H9 (cell line): ENCODE data around the gene HOXD8. TPM values are rescaled to one million over a fixed set of nuclear protein-coding genes. Genes with fewer than 3 reads are reported as not detected.

Source experiments
- DNase-seq: peaks from one replicate; pipeline ENCODE4 v3.0.0-alpha.2; 2017
- H2AFZ ChIP-seq: one replicate; pipeline ENCODE4 v1.6.1; 2013; ENCODE audit warnings: mild to moderate bottlenecking, low read length, control low read depth, moderate library complexity
- H2AK5ac ChIP-seq: 2 replicates; pipeline ENCODE4 v1.6.1; 2013; ENCODE audit warnings: low read length, control low read depth, mixed read lengths; ENCODE audit not compliant: insufficient read length
- H2BK120ac ChIP-seq: one replicate; pipeline ENCODE4 v1.6.1; 2013; ENCODE audit warnings: low read depth, mild to moderate bottlenecking, low read length, control low read depth, inconsistent platforms; ENCODE audit not compliant: poor library complexity, severe bottlenecking
- H2BK12ac ChIP-seq: 2 replicates; pipeline ENCODE4 v1.6.1; 2013; ENCODE audit warnings: low read length, control low read depth, mixed read lengths, low read depth; ENCODE audit not compliant: insufficient read length
- H2BK15ac ChIP-seq: 2 replicates; pipeline ENCODE4 v1.6.1; 2013; ENCODE audit warnings: low read depth, low read length, control low read depth
- H2BK20ac ChIP-seq: one replicate; pipeline ENCODE4 v1.6.1; 2013; ENCODE audit warnings: low read depth, mild to moderate bottlenecking, low read length, control low read depth, inconsistent platforms; ENCODE audit not compliant: poor library complexity, severe bottlenecking
- H2BK5ac ChIP-seq: 2 replicates; pipeline ENCODE4 v1.6.1; 2013; ENCODE audit warnings: low read length, control low read depth, mixed read lengths; ENCODE audit not compliant: insufficient read length
- H3K14ac ChIP-seq: 2 replicates; pipeline ENCODE4 v1.6.1; 2013; ENCODE audit warnings: low read length, control low read depth; ENCODE audit not compliant: insufficient read depth
- H3K18ac ChIP-seq: 2 replicates; pipeline ENCODE4 v1.6.1; 2013; ENCODE audit warnings: low read depth, mild to moderate bottlenecking, mixed read lengths, low read length, control low read depth; ENCODE audit not compliant: insufficient read length
- H3K23ac ChIP-seq: 2 replicates; pipeline ENCODE4 v1.6.1; 2013; ENCODE audit warnings: low read length, control low read depth, mixed read lengths, low read depth; ENCODE audit not compliant: insufficient read length
- H3K23me2 ChIP-seq: 2 replicates; pipeline ENCODE4 v1.6.1; 2013; ENCODE audit warnings: low read depth, mild to moderate bottlenecking, mixed read lengths, low read length, control low read depth; ENCODE audit not compliant: insufficient read length, poor library complexity, severe bottlenecking
- H3K27ac ChIP-seq: 2 replicates; pipeline ENCODE4 v1.5.1; 2013; ENCODE audit warnings: low read length, control low read depth, mixed read lengths, low read depth; ENCODE audit not compliant: insufficient read length
- H3K27me3 ChIP-seq: 2 replicates; pipeline ENCODE4 v1.6.1; 2013; ENCODE audit warnings: low read length, control low read depth, inconsistent platforms; ENCODE audit not compliant: insufficient read depth
- H3K4ac ChIP-seq: 2 replicates; pipeline ENCODE4 v1.6.1; 2013; ENCODE audit warnings: low read depth, mild to moderate bottlenecking, control low read depth, inconsistent platforms, low read length, moderate library complexity
- H3K4me1 ChIP-seq: 2 replicates; pipeline ENCODE4 v1.6.1; 2013; ENCODE audit warnings: low read length, control low read depth, inconsistent platforms; ENCODE audit not compliant: insufficient read depth
- H3K4me2 ChIP-seq: 2 replicates; pipeline ENCODE4 v1.6.1; 2013; ENCODE audit warnings: low read length, control low read depth, mixed read lengths; ENCODE audit not compliant: insufficient read length, insufficient read depth
- H3K56ac ChIP-seq: 2 replicates; pipeline ENCODE4 v1.6.1; 2013; ENCODE audit warnings: low read depth, mild to moderate bottlenecking, mixed read lengths, low read length, control low read depth; ENCODE audit not compliant: insufficient read length
- H3K79me1 ChIP-seq: 2 replicates; pipeline ENCODE4 v1.6.1; 2013; ENCODE audit warnings: low read depth, mild to moderate bottlenecking, moderate library complexity, low read length, control low read depth, inconsistent platforms; ENCODE audit not compliant: insufficient read depth, poor library complexity, severe bottlenecking
- H3K79me2 ChIP-seq: 2 replicates; pipeline ENCODE4 v1.6.1; 2013; ENCODE audit warnings: low read length, control low read depth, inconsistent platforms; ENCODE audit not compliant: insufficient read depth
- H3K9ac ChIP-seq: 2 replicates; pipeline ENCODE4 v1.6.1; 2013; ENCODE audit warnings: low read length, control low read depth, mixed read lengths; ENCODE audit not compliant: insufficient read length; ENCODE audit errors: extremely low read depth
- H3K9me3 ChIP-seq: one replicate; pipeline ENCODE4 v1.6.1; 2013; ENCODE audit warnings: low read depth, low read length, inconsistent platforms; ENCODE audit not compliant: control insufficient read depth
- H3T11ph ChIP-seq: one replicate; pipeline ENCODE4 v1.6.1; 2013; ENCODE audit warnings: mild to moderate bottlenecking, low read length, control low read depth, inconsistent platforms
- H4K20me1 ChIP-seq: one replicate; pipeline ENCODE4 v1.6.1; 2013; ENCODE audit not compliant: control insufficient read depth, insufficient read length, insufficient read depth
- H4K5ac ChIP-seq: 2 replicates; pipeline ENCODE4 v1.6.1; 2013; ENCODE audit warnings: low read depth, mild to moderate bottlenecking, mixed read lengths, low read length, control low read depth; ENCODE audit not compliant: insufficient read length
- H4K8ac ChIP-seq: replicated peaks from 2 replicates; pipeline ENCODE4 v1.6.1; 2013; ENCODE audit warnings: low read length, control low read depth, mixed read lengths, low read depth; ENCODE audit not compliant: insufficient read length
- H4K91ac ChIP-seq: 2 replicates; pipeline ENCODE4 v1.6.1; 2013; ENCODE audit warnings: low read depth, mild to moderate bottlenecking, moderate library complexity, mixed read lengths, low read length, control low read depth; ENCODE audit not compliant: insufficient read length
- H3K27ac Mint-ChIP-seq, 3 experiments: 2 replicates in 2 of 3; 3 replicates in 1 of 3; pipeline ENCODE4 v1.8.0; 2020 to 2021; ENCODE audit warnings: mixed read lengths in 3 of 3, mild to moderate bottlenecking in 1 of 3, moderate library complexity in 1 of 3
- H3K27me3 Mint-ChIP-seq: 2 replicates; pipeline ENCODE4 v1.8.0; 2021; ENCODE audit warnings: low read depth, mild to moderate bottlenecking, moderate library complexity, mixed read lengths
- H3K36me3 Mint-ChIP-seq, 3 experiments: 2 replicates in 2 of 3; 3 replicates in 1 of 3; pipeline ENCODE4 v1.8.0; 2020 to 2021; ENCODE audit warnings: low read depth in 3 of 3, mixed read lengths in 3 of 3; ENCODE audit not compliant: insufficient read depth in 1 of 3
- H3K4me1 Mint-ChIP-seq, 2 experiments: 2 replicates each; pipeline ENCODE4 v1.8.0; 2020; ENCODE audit warnings: mixed read lengths in 2 of 2
- H3K4me3 Mint-ChIP-seq, 2 experiments: 2 replicates in 1 of 2; 3 replicates in 1 of 2; pipeline ENCODE4 v1.8.0; 2020 to 2021; ENCODE audit warnings: mild to moderate bottlenecking in 2 of 2, mixed read lengths in 2 of 2, moderate library complexity in 1 of 2
- H3K9me3 Mint-ChIP-seq, 2 experiments: 2 replicates in 1 of 2; 3 replicates in 1 of 2; pipeline ENCODE4 v1.8.0; 2020; ENCODE audit warnings: mild to moderate bottlenecking in 2 of 2, mixed read lengths in 2 of 2, moderate library complexity in 1 of 2
- CTCF ChIP-seq: fragments of 200-600 bp; sonication (generic); conservative IDR thresholded peaks from 3 replicates; pipeline ENCODE4 v1.8.0; 2021; ENCODE audit warnings: antibody characterized with exemption, mild to moderate bottlenecking
- WGBS: extraction: QIAGEN DNeasy Blood & Tissue Kit; methylation state at CpG from one replicate; pipeline ENCODE4 v1.1.7; 2013; ENCODE audit warnings: missing lambda C conversion rate, low lambda C conversion rate, mixed read lengths; ENCODE audit not compliant: insufficient read length; ENCODE audit errors: extremely low coverage; 5-methylcytosine and 5-hydroxymethylcytosine counted together
- total RNA-seq: library from RNA; stranded (reverse); gene quantifications from 2 replicates; pipeline ENCODE4 v1.2.1, GENCODE V29; 2021

HOXD8 gene
- total RNA-seq, 1 experiment from 2014 or later, result not detected

- no peaks in the 10 kb centered on the region for H3K23me2 ChIP-seq
- DNase-seq, result no peak
- H3K4me2 ChIP-seq, result no peak overlapping the region
- no peak overlapping the region for H3K23ac ChIP-seq
- H4K91ac ChIP-seq, result no peak overlapping the region
- H3K79me2 ChIP-seq, result no peaks in the 10 kb centered on the region
- no peak overlapping the region for H3K18ac ChIP-seq
- H2BK120ac ChIP-seq, result no peak overlapping the region
- H3K27ac Mint-ChIP-seq, result no peak overlapping the region
- H3K9me3 Mint-ChIP-seq, result peaks cover 0 to 5% of the 10 kb centered on the region in 2 experiments; a peak in 3 of 5 replicates
- H4K8ac ChIP-seq, result no peak overlapping the region
- H4K20me1 ChIP-seq, result peaks cover 2% of the 10 kb centered on the region
- no peak for TF ChIP-seq CTCF
- no peak overlapping the region for H3K9ac ChIP-seq
- no peak overlapping the region for H3K27ac ChIP-seq
- peaks cover 100% of the 10 kb centered on the region for H3K27me3 Mint-ChIP-seq
- no peaks in the 10 kb centered on the region for H3K4me1 ChIP-seq
- no peak overlapping the region for H3K56ac ChIP-seq
- no peak overlapping the region for H3K4ac ChIP-seq
- no peaks in the 10 kb centered on the region; a peak in 1 of 7 replicates for H3K36me3 Mint-ChIP-seq
- no CpG with 5 or more reads among the region's 26 CpGs for WGBS
- H3K14ac ChIP-seq, result no peak overlapping the region
- H2BK12ac ChIP-seq, result no peak overlapping the region
- peaks cover 97% of the 10 kb centered on the region for H3K27me3 ChIP-seq
- no peak overlapping the region for H2AFZ ChIP-seq
- H2BK5ac ChIP-seq, result no peak overlapping the region
- H3T11ph ChIP-seq, result no peak overlapping the region
- H3K79me1 ChIP-seq, result no peaks in the 10 kb centered on the region
- no peaks in the 10 kb centered on the region for H3K9me3 ChIP-seq
- peak overlapping the region in 1 of 2 experiments; percentile 48; a peak in 1 of 5 replicates for H3K4me3 Mint-ChIP-seq
- H2AK5ac ChIP-seq, result no peak overlapping the region
- H2BK20ac ChIP-seq, result no peak overlapping the region
- H3K4me1 Mint-ChIP-seq, result peaks cover 0 to 26% of the 10 kb centered on the region in 2 experiments; a peak in 3 of 4 replicates
- no peak overlapping the region for H2BK15ac ChIP-seq
- no peak overlapping the region for H4K5ac ChIP-seq
Measured at GRCh38 chr2:176165370-176166050, 36.0 kb downstream of the HOXD8 start.
